Measurements from ENCODE around the gene RIMKLB. TPM values are rescaled to one million over a fixed set of nuclear protein-coding genes. Genes with fewer than 3 reads are reported as not detected.

Gene RIMKLB
- total and polyA plus RNA-seq, 2 of the 8 experiments (the other 6 are each of a cell fraction or from before 2014, with no cell fraction given) = 37.8 to 78.2 TPM

GRCh38 chr12:8702159-8702558 lies 4.4 kb downstream of the RIMKLB start (continued):
- TF ChIP-seq, protein P1, sequence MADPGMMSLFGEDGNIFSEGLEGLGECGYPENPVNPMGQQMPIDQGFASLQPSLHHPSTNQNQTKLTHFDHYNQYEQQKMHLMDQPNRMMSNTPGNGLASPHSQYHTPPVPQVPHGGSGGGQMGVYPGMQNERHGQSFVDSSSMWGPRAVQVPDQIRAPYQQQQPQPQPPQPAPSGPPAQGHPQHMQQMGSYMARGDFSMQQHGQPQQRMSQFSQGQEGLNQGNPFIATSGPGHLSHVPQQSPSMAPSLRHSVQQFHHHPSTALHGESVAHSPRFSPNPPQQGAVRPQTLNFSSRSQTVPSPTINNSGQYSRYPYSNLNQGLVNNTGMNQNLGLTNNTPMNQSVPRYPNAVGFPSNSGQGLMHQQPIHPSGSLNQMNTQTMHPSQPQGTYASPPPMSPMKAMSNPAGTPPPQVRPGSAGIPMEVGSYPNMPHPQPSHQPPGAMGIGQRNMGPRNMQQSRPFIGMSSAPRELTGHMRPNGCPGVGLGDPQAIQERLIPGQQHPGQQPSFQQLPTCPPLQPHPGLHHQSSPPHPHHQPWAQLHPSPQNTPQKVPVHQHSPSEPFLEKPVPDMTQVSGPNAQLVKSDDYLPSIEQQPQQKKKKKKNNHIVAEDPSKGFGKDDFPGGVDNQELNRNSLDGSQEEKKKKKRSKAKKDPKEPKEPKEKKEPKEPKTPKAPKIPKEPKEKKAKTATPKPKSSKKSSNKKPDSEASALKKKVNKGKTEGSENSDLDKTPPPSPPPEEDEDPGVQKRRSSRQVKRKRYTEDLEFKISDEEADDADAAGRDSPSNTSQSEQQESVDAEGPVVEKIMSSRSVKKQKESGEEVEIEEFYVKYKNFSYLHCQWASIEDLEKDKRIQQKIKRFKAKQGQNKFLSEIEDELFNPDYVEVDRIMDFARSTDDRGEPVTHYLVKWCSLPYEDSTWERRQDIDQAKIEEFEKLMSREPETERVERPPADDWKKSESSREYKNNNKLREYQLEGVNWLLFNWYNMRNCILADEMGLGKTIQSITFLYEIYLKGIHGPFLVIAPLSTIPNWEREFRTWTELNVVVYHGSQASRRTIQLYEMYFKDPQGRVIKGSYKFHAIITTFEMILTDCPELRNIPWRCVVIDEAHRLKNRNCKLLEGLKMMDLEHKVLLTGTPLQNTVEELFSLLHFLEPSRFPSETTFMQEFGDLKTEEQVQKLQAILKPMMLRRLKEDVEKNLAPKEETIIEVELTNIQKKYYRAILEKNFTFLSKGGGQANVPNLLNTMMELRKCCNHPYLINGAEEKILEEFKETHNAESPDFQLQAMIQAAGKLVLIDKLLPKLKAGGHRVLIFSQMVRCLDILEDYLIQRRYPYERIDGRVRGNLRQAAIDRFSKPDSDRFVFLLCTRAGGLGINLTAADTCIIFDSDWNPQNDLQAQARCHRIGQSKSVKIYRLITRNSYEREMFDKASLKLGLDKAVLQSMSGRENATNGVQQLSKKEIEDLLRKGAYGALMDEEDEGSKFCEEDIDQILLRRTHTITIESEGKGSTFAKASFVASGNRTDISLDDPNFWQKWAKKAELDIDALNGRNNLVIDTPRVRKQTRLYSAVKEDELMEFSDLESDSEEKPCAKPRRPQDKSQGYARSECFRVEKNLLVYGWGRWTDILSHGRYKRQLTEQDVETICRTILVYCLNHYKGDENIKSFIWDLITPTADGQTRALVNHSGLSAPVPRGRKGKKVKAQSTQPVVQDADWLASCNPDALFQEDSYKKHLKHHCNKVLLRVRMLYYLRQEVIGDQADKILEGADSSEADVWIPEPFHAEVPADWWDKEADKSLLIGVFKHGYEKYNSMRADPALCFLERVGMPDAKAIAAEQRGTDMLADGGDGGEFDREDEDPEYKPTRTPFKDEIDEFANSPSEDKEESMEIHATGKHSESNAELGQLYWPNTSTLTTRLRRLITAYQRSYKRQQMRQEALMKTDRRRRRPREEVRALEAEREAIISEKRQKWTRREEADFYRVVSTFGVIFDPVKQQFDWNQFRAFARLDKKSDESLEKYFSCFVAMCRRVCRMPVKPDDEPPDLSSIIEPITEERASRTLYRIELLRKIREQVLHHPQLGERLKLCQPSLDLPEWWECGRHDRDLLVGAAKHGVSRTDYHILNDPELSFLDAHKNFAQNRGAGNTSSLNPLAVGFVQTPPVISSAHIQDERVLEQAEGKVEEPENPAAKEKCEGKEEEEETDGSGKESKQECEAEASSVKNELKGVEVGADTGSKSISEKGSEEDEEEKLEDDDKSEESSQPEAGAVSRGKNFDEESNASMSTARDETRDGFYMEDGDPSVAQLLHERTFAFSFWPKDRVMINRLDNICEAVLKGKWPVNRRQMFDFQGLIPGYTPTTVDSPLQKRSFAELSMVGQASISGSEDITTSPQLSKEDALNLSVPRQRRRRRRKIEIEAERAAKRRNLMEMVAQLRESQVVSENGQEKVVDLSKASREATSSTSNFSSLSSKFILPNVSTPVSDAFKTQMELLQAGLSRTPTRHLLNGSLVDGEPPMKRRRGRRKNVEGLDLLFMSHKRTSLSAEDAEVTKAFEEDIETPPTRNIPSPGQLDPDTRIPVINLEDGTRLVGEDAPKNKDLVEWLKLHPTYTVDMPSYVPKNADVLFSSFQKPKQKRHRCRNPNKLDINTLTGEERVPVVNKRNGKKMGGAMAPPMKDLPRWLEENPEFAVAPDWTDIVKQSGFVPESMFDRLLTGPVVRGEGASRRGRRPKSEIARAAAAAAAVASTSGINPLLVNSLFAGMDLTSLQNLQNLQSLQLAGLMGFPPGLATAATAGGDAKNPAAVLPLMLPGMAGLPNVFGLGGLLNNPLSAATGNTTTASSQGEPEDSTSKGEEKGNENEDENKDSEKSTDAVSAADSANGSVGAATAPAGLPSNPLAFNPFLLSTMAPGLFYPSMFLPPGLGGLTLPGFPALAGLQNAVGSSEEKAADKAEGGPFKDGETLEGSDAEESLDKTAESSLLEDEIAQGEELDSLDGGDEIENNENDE (IDR thresholded peaks at IDR 0.05; ENCODE audit: insufficient replicate concordance, low read length) = no peak
- TF ChIP-seq SP4 (IDR thresholded peaks at IDR 0.05; ENCODE audit: low read length) (no peak), NRF1 (IDR thresholded peaks at IDR 0.05; ENCODE audit: low read depth, low read length) (no peak), POLR2A (IDR thresholded peaks at IDR 0.05; ENCODE audit: control extremely low read depth in 1 of 2, low read depth in 2 of 2, low read length in 2 of 2) (no peak), TEAD4 (IDR thresholded peaks at IDR 0.05; ENCODE audit: low read depth, low read length) (no peak), BRCA1 (IDR thresholded peaks at IDR 0.05; ENCODE audit: low read depth, low read length) (no peak), SP2 (IDR thresholded peaks at IDR 0.05; ENCODE audit: low read length) (no peak), SUZ12 (IDR thresholded peaks at IDR 0.05; ENCODE audit: low read length) (no peak), SAP30 (IDR thresholded peaks at IDR 0.05; ENCODE audit: insufficient read depth, insufficient replicate concordance, low read length) (no peak)
- TF ChIP-seq, protein P2, sequence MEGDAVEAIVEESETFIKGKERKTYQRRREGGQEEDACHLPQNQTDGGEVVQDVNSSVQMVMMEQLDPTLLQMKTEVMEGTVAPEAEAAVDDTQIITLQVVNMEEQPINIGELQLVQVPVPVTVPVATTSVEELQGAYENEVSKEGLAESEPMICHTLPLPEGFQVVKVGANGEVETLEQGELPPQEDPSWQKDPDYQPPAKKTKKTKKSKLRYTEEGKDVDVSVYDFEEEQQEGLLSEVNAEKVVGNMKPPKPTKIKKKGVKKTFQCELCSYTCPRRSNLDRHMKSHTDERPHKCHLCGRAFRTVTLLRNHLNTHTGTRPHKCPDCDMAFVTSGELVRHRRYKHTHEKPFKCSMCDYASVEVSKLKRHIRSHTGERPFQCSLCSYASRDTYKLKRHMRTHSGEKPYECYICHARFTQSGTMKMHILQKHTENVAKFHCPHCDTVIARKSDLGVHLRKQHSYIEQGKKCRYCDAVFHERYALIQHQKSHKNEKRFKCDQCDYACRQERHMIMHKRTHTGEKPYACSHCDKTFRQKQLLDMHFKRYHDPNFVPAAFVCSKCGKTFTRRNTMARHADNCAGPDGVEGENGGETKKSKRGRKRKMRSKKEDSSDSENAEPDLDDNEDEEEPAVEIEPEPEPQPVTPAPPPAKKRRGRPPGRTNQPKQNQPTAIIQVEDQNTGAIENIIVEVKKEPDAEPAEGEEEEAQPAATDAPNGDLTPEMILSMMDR (IDR thresholded peaks at IDR 0.05; ENCODE audit: control extremely low read depth in 1 of 3, insufficient read depth in 1 of 3, low read depth in 1 of 3, low read length in 3 of 3) = no peak

All from H1 (cell line).